ES-I3 (cell line): ENCODE measurements around the gene TFF3.
A peak's percentile ranks its signal among the peaks of the same experiment; 100 is the strongest.

ENCODE experiments used
- H3K36me3 ChIP-seq: 2 replicates; pipeline ENCODE4 v1.6.1; 2013; ENCODE audit warnings: mild to moderate bottlenecking, low read length, control low read depth, moderate library complexity; ENCODE audit not compliant: insufficient read depth
- H3K4me1 ChIP-seq: 2 replicates; pipeline ENCODE4 v1.6.1; 2013; ENCODE audit warnings: mild to moderate bottlenecking, control low read depth, low read length; ENCODE audit not compliant: insufficient read depth
- H3K9ac ChIP-seq: 2 replicates; pipeline ENCODE4 v1.6.1; 2013; ENCODE audit warnings: low read depth, mild to moderate bottlenecking, low read length, moderate library complexity
- H3K9me3 ChIP-seq: 2 replicates; pipeline ENCODE4 v1.6.1; 2013; ENCODE audit warnings: mild to moderate bottlenecking, low read length, moderate library complexity; ENCODE audit not compliant: control insufficient read depth, insufficient read depth

The TFF3 gene

DNA sequence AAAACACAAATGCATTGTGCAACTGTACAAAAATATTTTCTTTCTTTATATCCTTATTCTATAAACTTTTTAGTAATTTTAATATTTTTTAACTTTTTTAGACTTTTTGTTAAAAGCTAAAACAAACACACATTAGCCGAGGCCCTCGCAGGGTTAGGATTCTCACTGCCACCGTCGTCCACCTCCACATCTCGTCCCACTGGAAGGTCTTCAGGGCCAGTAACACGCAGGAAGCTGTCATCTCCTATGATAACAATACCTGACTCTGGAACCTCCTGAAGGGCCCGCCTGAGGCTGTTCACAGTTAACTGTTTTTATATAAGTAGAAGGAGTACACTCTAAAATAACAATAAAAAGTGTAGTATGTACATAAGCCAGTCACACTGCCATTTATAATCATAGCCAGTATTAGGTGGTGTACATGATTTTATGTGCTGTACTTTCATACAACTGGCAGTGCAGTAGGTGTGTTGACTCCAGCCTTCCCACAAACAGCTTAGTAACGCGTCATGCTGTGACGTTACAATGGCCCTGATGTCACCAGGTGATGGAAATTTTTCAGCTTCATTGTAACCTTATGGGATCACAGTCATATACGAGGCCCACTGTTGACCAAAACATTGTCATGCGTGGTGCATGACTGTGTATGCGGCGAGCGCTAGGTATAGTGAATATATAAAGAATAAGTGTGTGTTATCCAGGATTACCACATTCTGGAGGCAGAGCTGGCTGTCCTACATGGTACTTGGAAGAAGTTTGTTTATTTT lies 26.8 kb upstream of the TFF3 start:
- no peaks in the 10 kb centered on the region for H3K36me3 ChIP-seq
- H3K9me3 ChIP-seq: no peaks in the 10 kb centered on the region
- H3K9ac ChIP-seq: no peak overlapping the region
- H3K4me1 ChIP-seq: peaks cover 8% of the 10 kb centered on the region

DNA sequence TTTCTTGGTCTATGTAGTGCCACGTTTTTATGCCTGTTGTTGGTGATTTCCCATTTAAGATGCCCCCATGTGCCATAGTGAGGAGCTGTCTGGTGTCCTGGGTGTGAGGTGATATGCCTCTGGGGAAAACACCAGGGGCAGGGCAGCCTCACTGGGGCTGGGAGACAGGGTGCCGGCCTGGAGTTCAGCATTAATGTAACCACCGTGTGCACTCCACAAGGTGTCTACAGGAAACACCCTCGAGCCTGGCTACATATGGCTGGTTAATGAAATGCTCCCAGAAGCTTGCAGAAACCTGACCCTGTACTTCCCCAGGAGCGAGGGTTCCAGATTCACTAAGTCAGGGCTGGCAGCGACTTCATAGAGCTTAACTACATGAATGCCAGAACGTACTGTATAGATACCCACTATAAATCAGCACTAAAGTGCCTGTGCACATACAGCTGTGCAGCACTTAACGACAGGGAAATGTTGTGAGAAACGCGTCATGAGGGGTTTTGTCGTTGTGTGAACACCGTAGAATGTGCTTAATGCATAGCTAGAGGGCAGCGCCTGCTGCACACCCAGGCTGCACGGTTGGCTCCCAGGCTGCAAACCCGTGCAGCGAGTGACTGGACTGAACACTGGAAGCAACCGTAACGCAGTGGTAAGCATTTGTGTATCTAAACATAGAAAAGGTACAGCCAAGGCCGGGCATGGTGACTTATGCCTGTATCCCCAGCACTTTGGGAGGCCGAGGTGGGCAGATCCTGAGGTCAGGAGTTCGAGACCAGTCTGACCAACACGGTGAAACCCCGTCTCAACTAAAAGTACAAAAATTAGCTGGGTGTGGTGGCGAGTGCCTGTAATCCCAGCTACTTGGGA lies 25.2 kb upstream of the TFF3 start:
- Histone ChIP-seq H3K9me3 (no peaks in the 10 kb centered on the region), H3K9ac (no peak overlapping the region), H3K4me1 (peaks cover 9% of the 10 kb centered on the region), H3K36me3 (no peaks in the 10 kb centered on the region)

DNA sequence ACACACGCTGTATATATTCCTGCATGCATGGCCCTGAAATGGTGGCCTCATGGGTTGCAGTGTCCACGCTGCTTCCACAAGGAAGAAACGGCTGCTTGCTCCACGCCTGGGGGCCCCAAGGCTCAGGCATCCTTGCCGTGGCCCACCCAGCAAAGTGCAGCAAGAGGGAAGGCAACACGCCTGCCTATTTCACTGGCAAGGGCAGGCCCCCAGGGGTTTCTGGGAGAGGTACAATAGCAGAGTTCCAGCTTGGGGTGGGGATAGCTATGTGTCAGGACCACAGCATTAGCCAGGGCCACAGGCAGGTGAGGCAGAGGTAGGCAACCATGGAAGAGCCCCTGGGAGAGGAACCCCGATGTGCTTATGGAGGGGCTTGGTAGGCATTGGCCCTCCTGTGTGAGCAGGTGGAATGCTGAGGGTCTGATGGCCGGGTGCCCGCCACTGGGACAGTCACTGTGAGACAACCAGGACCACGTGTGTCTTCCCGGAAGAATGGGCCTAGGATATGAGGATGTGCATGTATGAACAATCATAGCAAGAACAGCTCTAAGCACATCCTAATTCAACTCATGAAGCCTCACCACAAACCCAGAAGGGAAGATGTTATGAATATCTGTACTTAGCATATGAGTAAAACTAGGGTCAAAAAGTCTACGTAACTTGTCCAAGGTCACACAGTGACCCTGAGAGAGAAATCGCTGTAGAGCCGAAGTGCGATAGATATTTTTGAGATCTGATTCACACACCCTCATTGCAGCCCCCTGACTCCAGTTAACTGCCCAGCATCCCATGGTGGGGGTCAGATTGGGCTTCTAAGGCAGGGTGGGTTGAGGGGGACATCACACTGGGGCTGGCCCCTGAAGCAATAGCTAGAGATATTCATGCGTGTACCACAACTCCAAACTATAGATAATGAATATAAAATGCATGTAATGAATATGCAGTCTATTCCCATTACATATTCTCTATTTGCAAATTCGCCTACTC lies 23.8 kb upstream of the TFF3 start:
- Histone ChIP-seq H3K9ac (no peak overlapping the region), H3K36me3 (no peaks in the 10 kb centered on the region), H3K4me1 (peaks cover 9% of the 10 kb centered on the region), H3K9me3 (no peaks in the 10 kb centered on the region)

DNA sequence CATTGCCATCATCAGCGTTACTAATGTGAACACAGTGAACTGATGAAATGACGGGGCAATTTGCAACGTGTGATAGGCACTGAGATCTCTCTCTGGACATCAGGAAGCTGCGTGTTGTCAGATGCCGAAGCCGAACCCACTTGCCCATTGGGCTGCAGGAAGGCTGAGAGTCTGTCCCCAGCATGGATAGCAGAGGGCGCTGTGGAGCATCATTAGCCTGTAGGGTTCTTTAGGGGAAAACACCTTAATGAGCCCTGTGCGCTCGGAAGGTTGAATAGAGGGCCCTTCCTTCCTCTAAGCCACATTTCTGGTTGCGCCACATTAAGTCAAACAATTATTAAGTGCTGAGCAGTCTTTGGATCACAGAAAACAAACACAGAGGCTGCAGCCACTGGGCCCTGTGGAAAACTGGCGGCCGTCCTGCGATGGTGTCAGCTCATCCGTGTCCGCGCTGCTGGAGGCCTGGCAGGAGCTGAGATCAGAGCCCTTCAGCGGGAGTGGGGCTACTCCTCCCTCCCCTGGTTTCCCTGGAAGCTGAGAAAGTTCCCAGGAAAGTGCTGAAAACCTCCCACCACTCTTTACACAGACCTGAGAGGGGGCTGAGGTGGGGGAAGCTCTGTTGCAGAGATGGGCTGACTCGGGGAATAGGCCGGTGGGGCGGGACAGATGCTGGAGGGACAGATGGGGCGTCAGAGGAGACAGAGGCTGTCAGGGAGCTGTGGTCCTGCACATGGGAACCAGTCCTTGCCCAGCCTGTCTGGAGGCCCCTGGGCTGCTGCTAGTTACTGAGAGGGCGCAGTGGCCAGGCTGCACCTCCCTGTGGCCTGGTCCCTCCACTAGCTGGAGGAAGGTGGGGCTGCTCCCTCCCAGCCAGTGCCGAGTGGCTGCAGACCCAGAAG lies 22.9 kb upstream of the TFF3 start:
- Histone ChIP-seq H3K9ac (peak overlapping the region; percentile 25; the same call in 1 of the 2 replicates), H3K4me1 (peaks cover 9% of the 10 kb centered on the region), H3K36me3 (no peaks in the 10 kb centered on the region), H3K9me3 (no peaks in the 10 kb centered on the region)

DNA sequence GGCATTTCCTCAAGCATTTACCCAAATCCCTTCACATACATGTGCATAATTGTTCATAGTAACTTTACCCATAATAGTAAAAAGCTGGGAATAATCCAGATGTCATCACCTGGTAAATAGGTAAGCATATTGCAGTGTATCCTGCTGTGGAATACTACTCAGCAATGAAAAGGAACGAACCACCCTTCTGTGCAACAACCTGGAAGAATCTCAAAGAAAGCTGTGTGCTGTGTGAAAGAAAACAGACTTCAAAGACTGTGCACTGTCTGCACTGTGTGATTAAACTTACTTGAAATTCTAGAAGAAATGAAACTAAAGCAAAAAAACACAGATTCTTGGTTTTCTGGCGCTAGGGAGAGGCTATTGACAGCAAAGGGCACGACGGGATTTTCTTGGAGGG lies 22.1 kb upstream of the TFF3 start:
- H3K9me3 ChIP-seq: 0 out of 2 replicates have a peak, but pooled peaks cover 3% of the 10 kb centered on the region
- H3K36me3 ChIP-seq: no peaks in the 10 kb centered on the region
- peaks cover 9% of the 10 kb centered on the region for H3K4me1 ChIP-seq
- H3K9ac ChIP-seq: no peak overlapping the region

DNA sequence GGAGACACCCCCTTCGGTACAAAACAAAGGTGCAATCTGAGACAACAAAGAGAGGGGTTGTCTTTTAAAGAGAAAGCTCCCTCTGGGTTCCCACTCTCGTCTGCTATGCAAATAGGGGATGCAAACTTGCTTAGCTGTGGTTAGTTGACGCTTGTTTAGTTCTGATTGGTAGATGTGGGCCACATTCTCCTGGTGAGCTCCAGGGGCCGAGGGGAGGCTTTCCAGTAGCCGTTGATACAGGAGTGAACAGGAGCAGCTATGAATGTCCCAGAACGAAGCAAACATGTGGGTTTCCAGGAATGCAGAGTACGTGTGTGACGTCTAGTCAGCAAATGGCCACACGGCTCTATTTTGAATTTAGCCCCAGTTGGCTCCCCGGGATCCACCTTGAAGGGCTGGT lies 20.8 kb upstream of the TFF3 start:
- peak overlapping the region; percentile 3; the same call in 1 of the 2 replicates for H3K9ac ChIP-seq
- H3K9me3 ChIP-seq: 0 out of 2 replicates have a peak, but pooled peaks cover 3% of the 10 kb centered on the region
- H3K36me3 ChIP-seq: no peaks in the 10 kb centered on the region

DNA sequence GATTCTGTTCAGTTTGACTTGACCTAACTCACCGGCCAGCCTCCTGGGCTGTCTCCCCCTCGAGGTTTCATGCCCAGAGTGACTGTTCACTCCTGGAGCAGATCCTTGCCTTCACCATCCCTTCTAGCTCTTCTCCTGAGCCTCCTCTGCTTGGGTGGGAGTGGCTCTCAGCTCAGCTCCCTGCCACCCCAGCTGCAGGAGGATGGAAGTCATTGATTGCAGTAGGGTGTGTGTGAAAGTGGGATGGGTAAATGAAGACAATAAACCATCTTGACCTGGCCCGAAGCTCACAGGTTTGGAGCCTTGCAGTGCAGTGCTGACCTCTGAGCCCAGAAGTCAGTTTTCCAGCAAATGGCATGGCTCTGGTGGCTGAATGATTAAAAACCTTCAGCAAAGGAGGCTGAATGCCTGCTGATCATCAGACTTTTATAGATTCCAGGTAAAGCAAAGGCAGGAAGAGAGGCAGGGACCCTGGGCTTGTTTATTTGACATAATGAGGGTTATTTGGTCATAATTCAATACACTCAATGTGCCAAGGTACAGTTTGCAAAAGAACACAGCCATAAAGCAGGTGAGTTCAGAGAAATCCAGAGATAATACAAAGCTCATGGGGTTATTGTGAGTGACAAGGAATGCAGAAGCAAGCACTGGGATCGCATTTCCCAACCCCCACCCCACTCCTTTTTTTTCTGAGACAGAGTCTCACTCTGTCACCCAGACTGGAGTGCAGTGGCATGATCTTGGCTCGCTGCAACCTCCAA lies 17.5 kb upstream of the TFF3 start:
- Histone ChIP-seq H3K9ac (no peak overlapping the region), H3K4me1 (peaks cover 3% of the 10 kb centered on the region), H3K36me3 (no peaks in the 10 kb centered on the region), H3K9me3 (peaks cover 11% of the 10 kb centered on the region)

More for the DNA sequence above, 20.8 kb upstream of the TFF3 start:
- peaks cover 9% of the 10 kb centered on the region for H3K4me1 ChIP-seq

DNA sequence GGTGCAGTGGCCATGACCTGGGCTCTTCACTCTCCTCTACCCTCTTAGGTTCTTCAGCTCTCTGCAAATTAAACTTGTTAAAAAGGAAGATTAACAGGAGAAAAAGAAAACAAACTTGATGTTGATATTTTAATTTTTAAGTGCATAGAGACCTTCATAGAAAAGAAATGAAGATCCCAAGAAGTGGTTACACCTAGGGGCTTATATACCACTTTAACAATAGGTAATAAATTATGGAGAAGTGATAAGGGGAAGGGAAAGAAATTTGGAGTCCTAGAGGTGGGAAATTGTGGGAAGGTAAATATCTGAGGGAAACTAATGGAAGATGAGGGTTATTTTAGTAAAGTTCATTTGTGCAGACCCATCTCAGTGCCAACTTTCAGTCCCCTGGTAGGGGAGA lies 16.5 kb upstream of the TFF3 start:
- Histone ChIP-seq H3K9me3 (peaks cover 11% of the 10 kb centered on the region), H3K36me3 (no peaks in the 10 kb centered on the region), H3K9ac (no peak overlapping the region), H3K4me1 (no peaks in the 10 kb centered on the region; the same call in 1 of the 2 replicates)

DNA sequence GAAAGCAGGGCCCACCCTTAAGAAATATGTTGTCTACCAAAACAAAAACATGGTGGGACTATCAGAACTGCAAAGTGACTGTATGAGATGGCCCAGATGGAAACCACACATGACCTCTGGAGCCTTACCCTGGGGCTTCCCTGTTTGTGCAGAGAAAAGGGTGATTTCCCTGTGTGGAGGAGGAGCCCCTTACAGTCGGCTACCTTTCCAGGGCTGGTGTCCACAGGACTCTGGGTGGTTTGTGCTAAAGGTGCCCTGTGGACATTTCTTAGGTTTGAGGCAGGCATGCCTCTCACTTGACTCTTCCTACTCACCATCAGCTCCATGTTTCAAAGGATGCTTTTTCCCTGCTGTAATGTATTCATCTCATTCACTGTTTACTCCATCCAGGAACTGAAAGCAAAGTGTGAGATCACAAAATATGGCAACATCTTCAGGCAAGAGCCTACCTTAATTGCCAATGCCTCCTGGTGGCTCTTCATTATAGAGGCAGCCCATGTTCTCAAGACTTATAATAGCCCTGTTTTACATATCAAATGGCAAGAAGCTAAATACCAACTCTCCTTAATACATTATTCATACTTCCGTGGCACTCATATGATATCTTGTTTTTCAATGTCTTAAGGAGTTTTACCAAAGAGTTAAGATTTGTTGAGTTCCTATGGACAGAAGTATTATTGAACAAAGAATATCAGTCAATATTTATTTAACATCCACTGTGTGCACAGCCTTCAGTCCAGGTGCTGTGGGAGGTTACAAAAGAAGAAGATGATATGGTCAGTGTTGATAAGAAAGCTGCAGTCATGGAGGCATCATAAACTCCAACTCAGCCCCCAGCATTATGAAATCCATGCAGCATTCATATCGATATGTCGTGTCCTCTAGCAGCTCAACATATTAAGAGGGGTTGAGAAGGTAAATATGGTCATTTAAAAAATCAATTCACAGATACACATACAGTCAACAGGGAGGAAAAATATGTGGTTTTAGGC lies 15.5 kb upstream of the TFF3 start:
- no peaks in the 10 kb centered on the region for H3K4me1 ChIP-seq
- H3K9ac ChIP-seq: no peak overlapping the region
- peaks cover 11% of the 10 kb centered on the region for H3K9me3 ChIP-seq
- no peaks in the 10 kb centered on the region for H3K36me3 ChIP-seq

DNA sequence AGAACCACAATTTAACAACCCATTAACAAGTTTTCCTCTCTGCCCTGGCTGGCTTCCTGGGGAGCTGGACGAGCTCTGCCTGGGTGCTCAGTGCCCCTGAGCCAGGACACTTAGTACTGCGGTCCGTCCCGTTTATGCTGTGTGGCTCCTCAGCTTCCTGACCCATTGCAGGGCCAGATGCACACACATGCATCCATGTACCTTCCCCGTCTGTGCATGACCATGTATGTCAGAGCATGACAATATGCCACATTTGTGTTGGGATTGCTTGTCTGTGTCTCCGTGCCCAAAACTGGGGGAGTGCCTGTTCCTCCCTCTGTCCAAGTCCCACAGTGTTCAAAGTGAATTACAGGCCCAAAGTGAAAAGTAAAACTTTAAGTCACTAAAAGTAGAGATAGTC lies 9.7 kb upstream of the TFF3 start:
- Histone ChIP-seq H3K36me3 (no peaks in the 10 kb centered on the region), H3K9ac (no peak overlapping the region), H3K9me3 (peaks cover 8% of the 10 kb centered on the region), H3K4me1 (no peaks in the 10 kb centered on the region)

DNA sequence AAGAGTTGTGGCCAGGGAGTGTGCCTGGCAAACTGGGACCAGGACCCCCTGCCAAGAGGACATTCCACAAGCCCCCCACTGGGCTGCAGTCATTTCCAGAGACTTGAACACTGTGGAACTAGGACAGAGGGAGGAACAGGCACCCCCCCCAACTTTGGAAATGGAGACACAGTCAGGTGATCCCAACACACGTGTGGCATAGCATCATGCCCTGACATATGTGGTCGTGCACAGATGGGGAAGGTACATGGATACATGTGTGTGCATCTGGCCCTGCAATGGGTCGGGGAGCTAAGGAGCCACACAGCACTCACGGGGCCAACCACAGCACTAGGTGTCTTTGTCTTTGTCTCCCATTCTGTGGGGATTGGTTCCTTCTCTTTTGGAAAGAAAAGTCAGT lies 6.6 kb upstream of the TFF3 start:
- no peaks in the 10 kb centered on the region for H3K9me3 ChIP-seq
- H3K9ac ChIP-seq: no peak overlapping the region
- peaks cover 12% of the 10 kb centered on the region; the same call in 1 of the 2 replicates for H3K4me1 ChIP-seq
- H3K36me3 ChIP-seq: no peaks in the 10 kb centered on the region

DNA sequence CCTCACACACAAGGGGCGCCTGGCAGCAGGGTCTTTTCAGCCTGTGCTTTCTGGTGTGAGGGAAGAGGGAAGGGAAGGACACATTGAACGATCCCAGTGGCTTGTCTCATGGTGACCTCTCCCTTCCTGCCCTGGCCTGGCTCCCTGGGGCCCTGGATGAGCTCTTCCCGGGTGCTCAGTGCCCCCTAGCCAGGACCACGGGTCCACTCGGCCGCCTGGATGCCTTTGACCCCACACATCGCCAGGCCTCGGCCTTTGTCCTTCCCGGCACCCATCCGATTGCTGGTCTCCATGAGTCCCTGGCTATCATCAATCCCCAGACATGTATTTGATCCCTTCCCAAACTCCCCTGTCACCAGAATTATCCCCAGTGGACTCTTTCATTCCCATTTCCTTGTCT lies 6.0 kb upstream of the TFF3 start:
- H3K36me3 ChIP-seq: no peaks in the 10 kb centered on the region
- H3K9ac ChIP-seq: no peak overlapping the region
- H3K4me1 ChIP-seq: peaks cover 12% of the 10 kb centered on the region; the same call in 1 of the 2 replicates
- no peaks in the 10 kb centered on the region for H3K9me3 ChIP-seq
